COLO829 (cell line): ENCODE measurements around the gene PIBF1.
A peak's percentile ranks its signal among the peaks of the same experiment; 100 is the strongest.
"Not testable (repeated sequence)": the region's sequence is repeated elsewhere in the genome, so short reads cannot be mapped to it uniquely, and the experiment has no call there.

Source experiments
- DNase-seq: peaks from one replicate; pipeline ENCODE4 v3.0.0; 2012; ENCODE audit warnings: low spot score

PIBF1 gene

DNA sequence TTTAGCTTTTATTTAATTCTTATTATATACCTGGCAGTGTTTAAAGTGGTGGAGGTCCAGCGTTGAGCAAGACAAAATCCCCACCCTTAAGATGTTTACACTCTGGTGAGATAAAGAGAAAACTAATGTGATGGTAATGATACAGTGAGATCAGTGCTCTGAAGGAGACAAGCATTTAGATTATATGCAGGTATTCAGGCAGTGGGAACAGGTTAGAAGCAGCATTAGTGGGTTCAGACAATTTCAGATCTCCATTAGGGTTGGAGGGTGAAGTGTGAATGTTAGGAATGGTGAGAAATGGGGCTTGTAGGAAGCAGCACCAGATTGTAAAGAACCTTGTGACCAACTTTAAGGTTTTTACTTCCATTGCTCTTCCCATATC is 39.0 kb downstream of the PIBF1 start:
- DNase-seq: no peak

DNA sequence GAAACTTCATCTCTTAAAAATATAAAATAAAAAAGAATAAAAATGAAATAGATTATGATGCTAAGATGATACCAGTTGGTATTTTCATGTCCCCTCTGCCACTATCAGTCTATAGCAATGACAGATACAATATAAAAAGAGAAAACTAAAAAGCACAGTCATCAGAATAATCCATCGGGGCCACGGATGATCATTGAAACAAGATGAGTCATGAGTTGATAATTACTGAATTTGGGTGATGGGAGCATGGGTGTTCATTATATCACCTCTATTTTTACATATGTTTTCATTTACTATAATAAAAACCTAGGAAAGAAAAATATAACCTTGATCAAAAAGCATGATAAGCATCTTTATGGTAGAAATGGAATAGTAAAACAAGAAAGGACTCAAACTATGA is 41.1 kb downstream of the PIBF1 start:
- DNase-seq: no peak

GRCh38 chr13:72823724-72824123 is 41.8 kb downstream of the PIBF1 start:
- DNase-seq: no peak

GRCh38 chr13:72834601-72835000 is 52.7 kb downstream of the PIBF1 start:
- no peak for DNase-seq

GRCh38 chr13:72839831-72840426 is 58.0 kb downstream of the PIBF1 start:
- DNase-seq: peak; percentile 60

DNA sequence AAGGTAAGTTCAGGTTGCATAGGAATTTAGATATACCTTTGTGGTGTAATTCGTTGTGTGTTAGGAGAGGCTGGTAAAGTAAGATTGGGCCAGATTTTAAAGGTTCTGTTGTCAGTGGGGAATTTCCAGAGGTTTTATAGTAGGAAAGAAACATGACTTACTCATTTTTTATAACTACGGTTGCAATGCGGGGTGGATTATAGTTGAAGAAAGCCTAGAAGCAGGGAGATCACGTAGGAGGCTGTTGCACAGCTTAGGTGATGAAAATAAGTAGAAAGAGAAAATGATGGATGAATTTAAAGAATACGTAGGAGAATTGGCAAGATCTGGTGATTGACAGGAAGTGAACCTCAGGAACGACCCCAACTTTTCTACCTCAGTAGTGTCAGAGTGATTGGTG is 61.1 kb downstream of the PIBF1 start:
- no peak for DNase-seq

DNA sequence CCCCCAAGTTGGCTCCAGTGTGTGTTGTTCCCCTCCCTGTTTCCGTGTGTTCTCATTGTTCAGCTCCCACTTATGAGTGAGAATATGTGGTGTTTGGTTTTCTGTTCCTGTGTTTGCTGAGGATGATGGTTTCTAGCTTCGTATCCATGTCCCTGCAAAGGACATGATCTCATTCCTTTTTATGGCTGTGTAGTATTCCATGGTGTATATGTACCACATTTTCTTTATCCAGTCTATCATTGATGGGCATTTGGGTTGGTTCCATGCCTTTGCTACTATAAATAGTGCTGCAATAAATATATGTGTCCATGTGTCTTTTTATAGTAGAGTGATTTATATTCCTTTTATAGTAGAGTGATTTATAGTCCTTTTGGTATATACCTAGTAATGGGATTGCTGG is 63.2 kb downstream of the PIBF1 start:
- DNase-seq: not testable (repeated sequence)

GRCh38 chr13:72849571-72849970 is 67.6 kb downstream of the PIBF1 start:
- DNase-seq: no peak

DNA sequence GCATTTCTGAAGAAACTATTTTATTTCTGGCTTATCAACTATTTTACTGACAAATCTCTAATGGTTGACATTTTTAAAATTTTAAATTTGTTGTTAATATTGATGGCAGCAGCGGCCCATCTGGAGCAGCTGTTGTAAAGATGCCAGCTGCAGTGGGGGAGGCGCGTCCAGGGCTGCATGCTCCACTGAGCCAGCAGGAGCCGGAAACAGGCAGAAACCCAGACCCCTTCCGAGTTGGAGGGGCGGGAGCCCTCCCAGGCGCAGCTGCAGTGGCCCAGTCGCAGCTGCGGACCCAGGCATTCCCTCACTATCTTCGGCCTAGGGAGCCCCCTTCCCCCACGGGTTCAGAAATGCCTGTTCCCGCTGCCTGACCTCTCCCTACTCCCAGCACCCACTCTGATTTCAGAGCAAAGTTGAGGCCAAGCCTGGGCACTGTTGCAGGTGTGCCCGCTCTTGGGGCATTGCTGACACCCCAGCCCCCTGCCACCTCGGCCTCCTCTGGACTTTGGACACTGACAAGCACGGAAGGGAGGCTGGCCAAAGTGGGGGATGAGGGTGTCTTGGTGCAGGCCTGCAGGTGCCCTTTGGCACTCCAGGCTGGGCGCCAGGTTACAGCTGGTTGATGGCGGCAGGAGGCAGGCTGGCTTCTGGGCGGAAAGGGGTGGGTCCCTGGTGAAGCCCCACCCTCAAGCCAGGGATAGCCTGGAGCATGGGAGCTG is 69.2 kb downstream of the PIBF1 start:
- DNase-seq: no peak

GRCh38 chr13:72851678-72852014 is 69.7 kb downstream of the PIBF1 start:
- no peak for DNase-seq

DNA sequence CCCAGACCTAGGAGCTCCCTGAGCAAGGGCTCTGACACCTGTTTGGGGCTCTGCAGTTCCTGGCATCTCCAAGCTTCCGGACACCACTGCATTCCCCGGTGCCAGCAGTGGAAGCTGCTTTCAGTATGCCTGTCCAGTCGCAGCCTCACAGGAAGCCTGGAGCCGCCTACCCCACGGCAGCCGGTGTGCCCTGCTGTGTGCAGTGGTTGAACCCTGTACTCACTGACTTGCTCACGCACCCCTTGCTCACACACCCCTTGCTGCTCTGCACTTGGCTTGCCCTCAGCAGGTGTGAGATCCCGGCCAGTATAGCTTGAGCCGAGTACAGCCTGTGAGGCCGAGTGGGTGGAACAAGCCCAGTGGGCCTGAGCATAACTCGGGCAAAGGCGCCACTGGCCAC is 70.3 kb downstream of the PIBF1 start:
- no peak for DNase-seq

GRCh38 chr13:72853000-72853399 is 71.1 kb downstream of the PIBF1 start:
- no peak for DNase-seq

DNA sequence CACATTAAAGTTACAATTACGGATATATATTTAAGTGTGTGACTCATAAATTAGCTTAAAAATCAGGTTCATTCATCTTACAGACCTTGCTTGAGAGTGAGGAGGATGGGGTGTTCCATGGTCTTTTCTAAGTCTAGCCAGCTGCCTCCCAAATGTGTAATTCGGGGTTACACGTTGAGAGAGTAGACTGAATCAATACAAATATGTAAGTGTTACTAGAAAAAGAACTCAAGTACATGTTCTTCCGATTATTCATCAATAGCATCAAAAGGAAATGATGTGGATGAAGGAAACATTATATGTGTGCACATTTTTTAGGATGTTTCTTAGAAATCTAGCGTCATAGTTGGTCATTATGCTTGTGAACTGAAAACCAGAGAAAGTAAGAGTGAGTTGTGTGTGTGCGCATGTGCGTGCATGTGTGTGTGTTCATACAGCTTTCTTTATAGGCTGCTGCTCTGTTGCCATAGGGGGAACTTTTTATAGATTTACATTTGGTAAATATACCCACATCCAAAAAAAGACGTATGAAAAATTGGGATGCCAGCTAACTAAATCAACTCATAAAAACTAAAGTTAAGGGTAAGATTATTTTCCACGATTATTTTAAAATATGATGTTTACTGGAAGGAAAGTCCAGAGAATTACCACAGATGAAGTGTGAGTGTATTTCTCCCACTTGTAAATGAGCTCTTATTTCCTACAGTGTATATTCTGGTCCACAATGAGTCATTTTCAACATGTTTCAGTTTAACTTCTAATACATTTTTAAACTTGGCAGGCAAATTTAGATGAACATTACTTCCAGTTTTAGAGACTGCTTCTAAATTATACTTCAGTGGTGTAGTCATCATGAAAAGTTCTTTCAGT is 82.4 kb downstream of the PIBF1 start:
- DNase-seq: no peak

- no peak for DNase-seq
These were observed 86.3 kb downstream of the PIBF1 start for GRCh38 chr13:72868229-72868628.

GRCh38 chr13:72875233-72875632 is 93.3 kb downstream of the PIBF1 start:
- DNase-seq: no peak

- no peak for DNase-seq
These were observed 102.2 kb downstream of the PIBF1 start for GRCh38 chr13:72884101-72884500.

GRCh38 chr13:72886272-72887067 is 104.5 kb downstream of the PIBF1 start:
- DNase-seq: no peak

GRCh38 chr13:72889495-72889894 is 107.6 kb downstream of the PIBF1 start:
- DNase-seq: no peak

DNA sequence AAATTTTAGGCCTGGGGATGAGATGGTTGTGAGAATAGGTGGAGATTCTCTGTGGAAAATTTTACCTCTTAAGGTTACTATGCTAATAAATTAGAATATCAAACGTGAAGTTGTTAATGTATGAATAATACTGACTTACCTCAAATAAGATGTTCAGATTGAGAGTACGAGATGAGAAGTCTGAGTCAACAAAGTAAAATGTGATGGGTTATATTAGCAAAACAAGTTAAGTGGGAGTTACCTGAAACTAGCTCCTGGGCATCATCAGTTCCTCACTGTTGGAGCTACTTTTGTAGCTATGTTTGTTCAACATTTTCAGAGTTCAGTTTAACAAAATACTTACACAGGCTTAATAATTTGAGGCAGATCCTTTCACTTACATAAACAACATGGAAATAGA is 108.6 kb downstream of the PIBF1 start:
- no peak for DNase-seq

- DNase-seq: no peak
These were observed 109.5 kb downstream of the PIBF1 start for GRCh38 chr13:72891423-72891822.

GRCh38 chr13:72896869-72897268 is 114.9 kb downstream of the PIBF1 start:
- DNase-seq: no peak

- not testable (repeated sequence) for DNase-seq
These were observed 119.6 kb downstream of the PIBF1 start for GRCh38 chr13:72901546-72901945.
